GM21529 (cell line): ENCODE data around the gene COL25A1.

Experiments
- ATAC-seq: cut with Tn5 transposase; IDR thresholded peaks from one replicate; pipeline ENCODE4 v1.9.1; 2021; ENCODE audit not compliant: unreplicated experiment

COL25A1 gene

DNA sequence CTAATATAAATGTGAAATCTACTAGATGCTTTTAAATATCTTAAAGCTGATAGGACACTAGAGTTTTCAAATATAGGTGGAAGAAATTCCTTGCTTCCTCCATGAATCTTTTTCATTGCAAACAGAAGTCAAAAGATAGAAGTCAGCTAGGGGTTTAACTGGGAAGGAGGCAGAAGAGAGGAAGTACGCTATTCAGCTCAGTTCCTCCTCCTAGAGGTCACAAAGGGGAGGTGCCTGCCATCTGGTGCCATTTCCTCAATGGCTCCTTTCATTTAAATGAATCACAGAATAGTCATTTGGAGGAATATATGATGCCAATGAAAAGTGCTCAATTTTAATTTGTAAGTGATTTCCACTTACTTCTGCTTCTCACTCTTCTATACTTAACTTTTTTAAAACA lies 8.5 kb downstream of the COL25A1 start:
- peak; percentile 97 for ATAC-seq

DNA sequence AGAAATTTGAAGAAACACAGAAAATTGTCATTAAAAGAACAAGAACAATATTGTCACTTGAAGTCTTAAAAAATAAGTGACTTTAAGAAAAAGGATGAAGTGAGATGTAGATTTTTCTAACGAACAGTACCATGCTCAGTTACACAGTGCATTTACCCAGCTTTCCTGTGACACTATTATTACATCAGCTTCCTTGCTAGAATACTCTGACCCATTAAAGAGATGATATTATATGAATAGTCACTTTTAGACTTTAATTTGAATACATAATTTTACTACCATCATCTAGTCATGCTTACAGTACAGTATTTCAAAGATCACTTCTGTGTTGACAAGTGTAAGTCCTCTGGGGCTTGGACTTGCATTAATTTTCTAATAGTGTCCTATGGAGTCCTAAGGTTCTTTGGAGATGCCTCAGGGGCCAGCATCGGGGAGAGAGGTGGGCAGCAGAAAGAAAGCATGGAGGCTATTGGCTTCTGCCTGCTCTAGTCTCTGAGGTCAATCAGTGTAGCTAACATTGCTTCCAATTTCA lies 10.7 kb downstream of the COL25A1 start:
- no peak for ATAC-seq

- ATAC-seq = no peak
These were observed 11.5 kb downstream of the COL25A1 start for GRCh38 chr4:109290918-109291317.

DNA sequence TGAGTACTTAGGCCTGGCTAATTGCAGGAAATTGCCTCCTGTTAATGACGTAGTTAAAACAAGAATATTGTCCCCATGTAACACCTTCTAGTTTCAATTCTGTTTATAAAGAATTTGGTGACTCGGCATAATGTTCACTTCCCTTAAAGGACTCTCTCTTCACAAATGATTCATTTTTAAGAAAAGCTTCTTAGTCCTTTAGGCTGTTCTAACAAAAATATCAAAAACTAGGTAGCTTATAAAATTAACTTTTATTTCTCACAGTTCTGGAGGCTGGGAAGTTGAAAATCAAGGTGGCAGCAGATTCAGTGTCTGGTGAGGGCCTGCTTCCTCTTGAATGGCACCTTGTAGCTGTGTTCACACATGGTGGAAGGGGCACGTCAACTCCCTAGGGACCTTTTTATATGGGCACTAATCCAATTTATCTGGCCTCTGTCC lies 23.8 kb downstream of the COL25A1 start:
- ATAC-seq = peak; percentile 85

DNA sequence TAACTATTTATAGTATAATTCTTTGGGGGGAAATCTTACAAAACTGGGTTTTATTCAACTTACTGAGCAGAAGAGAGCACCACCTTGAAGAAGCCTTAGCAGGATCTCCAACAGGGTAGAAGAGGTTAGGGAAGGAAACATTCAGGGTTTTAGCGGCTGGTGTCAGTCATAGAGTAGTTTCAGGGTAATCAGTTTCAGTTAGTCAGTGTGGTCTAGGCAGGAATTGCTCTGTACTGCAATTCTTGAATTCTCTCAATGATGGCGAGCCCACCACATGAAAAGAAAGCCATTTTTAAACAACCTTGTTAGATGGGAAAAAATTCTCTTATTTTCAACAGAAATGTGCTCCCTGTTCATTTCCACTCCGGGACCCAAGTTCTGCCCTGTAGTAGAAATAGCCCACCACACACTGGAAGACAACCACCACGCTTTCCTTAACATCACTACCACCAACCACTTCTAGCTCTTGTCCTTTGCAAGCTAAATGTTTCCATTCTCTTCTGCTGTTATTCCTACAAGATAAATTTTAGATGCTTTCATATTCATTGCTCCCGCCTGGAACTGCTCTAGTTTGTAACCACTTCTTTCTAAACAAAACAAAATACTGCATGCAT lies 25.9 kb downstream of the COL25A1 start:
- peak; percentile 67 for ATAC-seq

GRCh38 chr4:109275066-109275745 lies 27.3 kb downstream of the COL25A1 start:
- no peak for ATAC-seq

DNA sequence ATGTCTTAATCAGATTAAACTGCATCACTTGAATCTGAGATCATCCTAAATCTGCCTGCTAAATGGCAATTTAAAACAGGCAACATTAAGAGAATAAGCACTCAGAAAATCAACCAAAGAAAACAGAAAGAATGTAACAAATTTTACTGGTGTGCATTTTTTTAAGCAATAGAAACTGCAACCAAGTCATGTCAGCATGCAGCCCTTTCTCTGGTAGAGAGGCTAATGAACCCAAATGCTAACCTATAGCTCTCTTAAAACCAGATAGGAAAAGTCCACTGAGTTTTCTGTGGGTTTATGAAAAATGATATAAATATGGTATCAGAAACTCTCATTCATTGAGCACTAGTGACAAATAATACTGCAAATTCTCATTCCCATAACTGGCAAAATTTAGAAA lies 35.6 kb downstream of the COL25A1 start:
- no peak for ATAC-seq

DNA sequence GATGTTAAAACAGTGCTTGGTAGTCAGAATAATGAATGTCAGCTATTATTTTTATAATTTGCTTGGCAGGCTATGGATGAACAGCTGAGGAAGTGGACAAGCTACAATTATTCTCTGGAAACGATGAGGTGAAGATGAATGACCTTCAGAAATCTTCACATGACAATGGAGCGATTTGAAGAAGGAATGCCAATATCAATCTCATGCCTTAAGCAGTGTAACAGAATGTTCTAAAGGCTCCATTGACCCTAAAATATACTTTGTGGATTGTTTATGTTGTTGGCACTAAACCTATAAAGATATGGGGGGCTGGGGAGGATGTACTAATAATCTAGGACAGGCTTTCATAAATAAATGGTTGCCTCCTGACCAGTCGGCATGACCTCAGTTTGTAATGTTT lies 36.2 kb downstream of the COL25A1 start:
- no peak for ATAC-seq

GRCh38 chr4:109263721-109264120 lies 38.7 kb downstream of the COL25A1 start:
- ATAC-seq = no peak

GRCh38 chr4:109256818-109257217 lies 45.6 kb downstream of the COL25A1 start:
- no peak for ATAC-seq

DNA sequence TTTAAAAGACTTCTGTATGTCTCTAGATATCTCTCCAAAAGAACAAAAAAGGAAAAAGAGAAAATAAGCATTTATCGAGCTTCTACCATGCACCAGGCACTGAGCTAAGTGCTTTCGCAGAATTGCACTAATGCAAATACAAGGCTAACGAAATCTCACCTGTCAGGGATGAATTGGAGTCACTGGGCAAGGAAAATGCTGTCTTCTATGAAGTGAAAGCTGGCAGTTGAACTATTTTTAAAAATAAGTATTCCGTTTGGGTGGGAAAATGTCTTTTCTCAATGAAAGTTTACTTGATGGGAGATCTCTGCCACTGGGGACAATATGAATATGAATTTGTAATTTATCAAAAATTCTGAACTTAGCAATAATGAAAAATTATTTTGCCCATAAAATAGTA lies 47.6 kb downstream of the COL25A1 start:
- no peak for ATAC-seq

DNA sequence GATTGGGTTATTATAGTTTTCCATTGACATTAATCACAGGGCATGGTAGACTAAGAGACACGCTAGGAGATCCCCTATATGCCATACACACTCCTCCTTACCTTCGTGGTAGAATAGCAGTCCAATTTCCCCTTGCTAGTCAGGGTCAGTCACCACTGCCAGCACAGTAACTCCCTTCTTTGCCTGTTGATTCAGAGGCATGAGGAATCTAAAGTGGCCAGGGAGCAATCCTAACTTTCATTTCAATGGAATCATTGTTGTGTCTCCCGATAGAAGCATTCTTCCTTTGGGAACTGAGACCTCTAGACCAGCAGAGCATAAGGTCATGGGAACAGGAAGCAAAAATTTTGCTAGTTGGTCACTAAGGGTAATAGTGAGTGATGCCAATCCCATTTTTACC lies 51.1 kb downstream of the COL25A1 start:
- no peak for ATAC-seq

DNA sequence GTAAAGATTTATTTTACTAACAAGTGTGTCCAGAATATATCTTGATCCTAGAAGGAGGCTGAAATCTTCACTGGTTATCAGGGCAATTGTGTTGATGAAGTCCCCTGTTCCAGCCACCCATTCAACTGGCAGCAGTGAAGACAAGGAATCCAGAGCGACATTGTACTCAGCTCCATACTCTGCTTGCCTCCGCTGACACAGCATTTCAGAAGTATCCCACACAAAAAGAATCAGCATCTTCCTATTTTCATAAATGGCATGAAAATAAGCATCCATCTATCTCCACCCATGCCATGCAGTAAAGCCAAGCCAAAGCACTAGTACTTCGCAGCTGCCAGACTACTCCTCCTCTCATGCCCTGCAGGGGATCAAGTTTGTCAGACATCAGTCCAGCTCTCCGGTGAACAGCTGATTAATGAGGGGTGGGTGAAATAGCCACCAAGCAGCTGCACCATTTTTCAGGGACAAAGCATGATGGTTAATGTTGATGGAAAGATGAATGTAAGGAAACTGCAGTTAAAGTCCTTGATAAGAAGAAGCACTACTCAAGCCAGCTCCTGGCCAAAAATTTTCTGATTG lies 54.0 kb downstream of the COL25A1 start:
- no peak for ATAC-seq

GRCh38 chr4:109243871-109244270 lies 58.6 kb downstream of the COL25A1 start:
- no peak for ATAC-seq

DNA sequence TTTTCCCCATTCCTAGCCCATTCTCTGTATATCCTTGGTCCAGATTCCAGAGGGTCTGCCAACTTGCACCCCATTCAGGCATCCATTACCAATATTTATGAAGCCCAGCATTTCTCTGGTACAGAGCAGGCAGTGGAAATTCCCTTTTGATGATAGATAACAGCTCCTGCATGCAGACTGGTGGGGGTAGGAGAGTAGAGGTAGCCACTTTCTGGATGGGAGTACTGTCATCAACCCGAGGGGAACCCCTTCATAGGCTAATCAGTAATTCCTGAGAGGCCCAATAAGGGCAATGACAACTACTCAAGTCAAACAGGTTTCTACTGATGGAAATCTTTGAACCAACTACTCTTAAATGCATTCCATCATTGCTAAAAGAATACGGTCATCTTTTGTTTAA lies 63.7 kb downstream of the COL25A1 start:
- no peak for ATAC-seq

DNA sequence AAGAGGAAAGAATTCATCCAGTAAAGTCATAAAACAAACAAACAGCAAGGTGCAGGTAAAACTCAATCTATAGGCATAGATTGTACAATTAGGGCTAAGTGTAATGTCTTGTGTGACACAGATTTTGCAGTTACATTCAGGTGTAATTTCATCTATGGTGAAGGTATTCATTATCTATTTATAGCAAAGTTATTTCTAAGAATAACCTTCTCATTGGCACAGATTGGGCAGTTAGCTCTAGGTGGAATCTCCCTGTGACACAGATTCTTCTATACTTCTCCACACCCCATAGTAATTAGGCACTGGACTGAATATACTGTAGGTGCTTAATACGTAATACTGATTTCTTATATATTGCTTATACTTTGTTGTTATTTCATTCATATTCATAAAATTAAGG lies 66.8 kb downstream of the COL25A1 start:
- no peak for ATAC-seq

DNA sequence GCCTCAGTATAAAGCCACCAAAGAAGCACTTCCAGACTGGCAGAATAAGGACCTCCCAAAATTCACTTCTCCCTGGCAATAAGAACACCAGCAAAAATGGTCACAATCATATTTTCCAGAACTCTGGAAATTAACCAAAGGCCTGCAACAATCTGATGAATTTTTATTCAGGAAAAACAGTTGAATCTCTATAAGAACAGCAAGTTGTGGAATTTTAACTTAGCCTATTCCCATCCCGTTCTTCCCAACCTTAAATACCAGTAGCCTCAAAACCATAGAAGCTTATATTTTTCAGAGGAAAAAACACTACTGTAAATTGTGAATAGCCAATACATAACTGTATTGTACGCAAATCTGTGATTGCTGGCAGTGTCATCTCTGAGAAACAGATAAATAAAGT lies 67.9 kb downstream of the COL25A1 start:
- ATAC-seq = no peak

DNA sequence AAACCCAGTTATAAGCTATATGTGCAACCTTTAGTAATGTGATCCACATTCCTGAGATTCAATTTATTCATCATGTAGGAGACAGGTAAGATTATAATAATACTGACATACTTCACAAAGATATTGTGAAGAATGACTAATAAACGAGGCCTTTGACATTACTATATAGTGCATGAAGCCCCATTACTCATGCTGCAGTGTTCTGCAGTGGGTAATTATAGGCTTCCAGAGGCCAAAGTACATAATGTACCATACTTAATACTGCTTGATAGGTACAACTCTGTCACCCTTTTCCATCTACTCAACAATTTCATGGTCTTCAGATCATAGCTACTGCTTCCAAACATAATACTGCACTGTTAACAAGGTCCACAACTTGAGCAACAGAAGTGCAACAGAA lies 68.9 kb downstream of the COL25A1 start:
- no peak for ATAC-seq

DNA sequence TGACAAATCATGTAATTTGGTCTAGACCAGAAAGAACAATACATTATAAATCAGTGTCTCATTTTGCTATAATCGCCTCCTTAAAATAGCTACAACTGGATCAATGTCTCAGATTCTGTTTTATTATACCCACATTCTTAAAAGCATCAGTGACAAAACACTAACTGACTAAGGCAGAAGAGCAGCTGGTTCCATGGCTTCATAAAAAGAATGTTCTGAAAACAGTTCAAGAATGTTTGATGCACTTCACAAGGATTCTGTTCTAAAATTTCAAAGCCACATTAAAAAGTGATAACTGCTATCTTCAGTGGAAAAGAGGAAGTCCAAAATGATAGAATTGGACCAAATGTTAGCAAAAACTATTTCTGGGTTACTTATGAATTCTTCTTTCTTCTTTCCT lies 69.8 kb downstream of the COL25A1 start:
- ATAC-seq = no peak

DNA sequence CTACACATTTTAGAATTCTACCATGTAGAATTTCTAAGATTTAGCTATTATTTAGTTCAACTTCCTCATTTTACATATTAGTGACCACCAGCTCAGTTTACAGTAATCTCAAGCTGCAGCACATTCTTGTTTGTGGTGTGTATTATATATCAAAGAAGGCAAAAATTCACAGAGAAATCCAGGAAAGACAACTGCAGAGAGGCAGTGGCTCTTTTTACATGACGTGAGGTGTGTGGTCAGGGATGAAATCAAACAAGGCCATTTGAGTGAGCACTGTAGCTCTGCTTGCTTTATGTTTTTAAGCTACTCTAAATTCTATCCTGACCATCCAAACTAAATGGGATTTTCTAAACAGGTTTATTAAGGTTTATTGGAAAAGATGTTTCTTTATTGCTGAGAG lies 71.1 kb downstream of the COL25A1 start:
- ATAC-seq = no peak

- ATAC-seq = no peak
These were observed 73.4 kb downstream of the COL25A1 start for GRCh38 chr4:109229028-109229427.

GRCh38 chr4:109218288-109218687 lies 84.2 kb downstream of the COL25A1 start:
- ATAC-seq = no peak
